ENCODE results near the gene SPACA7.

SPACA7 gene

GRCh38 chr13:112455476-112456059, 79.4 kb downstream of the SPACA7 start:
- no peak for DNase-seq
- Histone ChIP-seq H3K4me3 (ENCODE audit: low read depth, low read length) (no peak overlapping the region), H3K4me1 (ENCODE audit: control insufficient read depth in 1 of 2, insufficient read depth in 2 of 2, low read length in 2 of 2) (no peaks in the 10 kb centered on the region), H3K27ac (ENCODE audit: low read depth, low read length) (no peak overlapping the region), H3K9ac (ENCODE audit: low read length) (no peak overlapping the region), H4K12ac (ENCODE audit: low read depth, low read length) (no peak overlapping the region), H3K4me2 (ENCODE audit: low read length) (no peak overlapping the region), H3K9me3 (ENCODE audit: insufficient read depth, low read depth, low read length) (no peaks in the 10 kb centered on the region), H3K36me3 (ENCODE audit: control insufficient read depth in 1 of 2, insufficient read depth in 2 of 2, low read length in 2 of 2) (no peaks in the 10 kb centered on the region), H2AFZ (ENCODE audit: insufficient read depth, low read length, poor library complexity) (no peak overlapping the region), H3K79me2 (ENCODE audit: control insufficient read depth, insufficient read depth, low read length, poor library complexity) (no peaks in the 10 kb centered on the region), H3K14ac (ENCODE audit: low read length) (no peak overlapping the region), H3K4ac (ENCODE audit: low read depth, low read length) (no peak overlapping the region), H4K91ac (ENCODE audit: low read depth, low read length) (no peak overlapping the region), H3K23ac (ENCODE audit: low read length) (no peak overlapping the region), H3K27me3 (ENCODE audit: insufficient read depth, low read length) (no peaks in the 10 kb centered on the region), H3K79me1 (ENCODE audit: low read length) (no peaks in the 10 kb centered on the region), H2BK120ac (ENCODE audit: insufficient read depth, low read length, poor library complexity) (no peak overlapping the region), H3K18ac (ENCODE audit: low read length) (no peak overlapping the region), H2AK5ac (ENCODE audit: low read length) (no peak overlapping the region), H2BK5ac (ENCODE audit: low read depth, low read length, poor library complexity) (no peak overlapping the region), H4K8ac (ENCODE audit: low read depth, low read length) (no peak overlapping the region), H2BK12ac (ENCODE audit: low read length) (no peak overlapping the region)
- WGBS (ENCODE audit: extremely low coverage, insufficient coverage, insufficient read length) = no CpG with 5 or more reads among the region's 17 CpGs

- no peak overlapping the region for H2BK5ac ChIP-seq (ENCODE audit: low read depth, low read length, poor library complexity)
- H3K4me1 ChIP-seq (ENCODE audit: control insufficient read depth in 1 of 2, insufficient read depth in 2 of 2, low read length in 2 of 2) = no peaks in the 10 kb centered on the region
- no peak overlapping the region for H3K23ac ChIP-seq (ENCODE audit: low read length)
- H3K27ac ChIP-seq (ENCODE audit: low read depth, low read length) = no peak overlapping the region
- no peaks in the 10 kb centered on the region for H3K79me1 ChIP-seq (ENCODE audit: low read length)
- no peak overlapping the region for H2BK120ac ChIP-seq (ENCODE audit: insufficient read depth, low read length, poor library complexity)
- no peak overlapping the region for H2AFZ ChIP-seq (ENCODE audit: insufficient read depth, low read length, poor library complexity)
- H3K4me2 ChIP-seq (ENCODE audit: low read length) = no peak overlapping the region
- no peak for DNase-seq
- no peak overlapping the region for H4K12ac ChIP-seq (ENCODE audit: low read depth, low read length)
- no peaks in the 10 kb centered on the region for H3K79me2 ChIP-seq (ENCODE audit: control insufficient read depth, insufficient read depth, low read length, poor library complexity)
- H3K36me3 ChIP-seq (ENCODE audit: control insufficient read depth in 1 of 2, insufficient read depth in 2 of 2, low read length in 2 of 2) = no peaks in the 10 kb centered on the region
- H2AK5ac ChIP-seq (ENCODE audit: low read length) = no peak overlapping the region
- no peak overlapping the region for H3K14ac ChIP-seq (ENCODE audit: low read length)
- H4K8ac ChIP-seq (ENCODE audit: low read depth, low read length) = no peak overlapping the region
- peaks cover under 1% of the 10 kb centered on the region for H3K9me3 ChIP-seq (ENCODE audit: insufficient read depth, low read depth, low read length)
- H4K91ac ChIP-seq (ENCODE audit: low read depth, low read length) = no peak overlapping the region
- H3K9ac ChIP-seq (ENCODE audit: low read length) = no peak overlapping the region
- no peak overlapping the region for H3K4me3 ChIP-seq (ENCODE audit: low read depth, low read length)
- no peaks in the 10 kb centered on the region for H3K27me3 ChIP-seq (ENCODE audit: insufficient read depth, low read length)
- no peak overlapping the region for H3K18ac ChIP-seq (ENCODE audit: low read length)
- H2BK12ac ChIP-seq (ENCODE audit: low read length) = no peak overlapping the region
- WGBS (ENCODE audit: extremely low coverage, insufficient coverage, insufficient read length) = no CpG with 5 or more reads among the region's 22 CpGs
- no peak overlapping the region for H3K4ac ChIP-seq (ENCODE audit: low read depth, low read length)
These were observed 80.2 kb downstream of the SPACA7 start for GRCh38 chr13:112456138-112457056.

GRCh38 chr13:112457081-112457480, 80.9 kb downstream of the SPACA7 start:
- Histone ChIP-seq H2AK5ac (ENCODE audit: low read length) (no peak overlapping the region), H3K4me2 (ENCODE audit: low read length) (no peak overlapping the region), H4K91ac (ENCODE audit: low read depth, low read length) (no peak overlapping the region), H3K4ac (ENCODE audit: low read depth, low read length) (no peak overlapping the region), H2BK5ac (ENCODE audit: low read depth, low read length, poor library complexity) (no peak overlapping the region), H3K14ac (ENCODE audit: low read length) (no peak overlapping the region), H2AFZ (ENCODE audit: insufficient read depth, low read length, poor library complexity) (no peak overlapping the region), H3K9me3 (ENCODE audit: insufficient read depth, low read depth, low read length) (peaks cover 4% of the 10 kb centered on the region), H3K79me2 (ENCODE audit: control insufficient read depth, insufficient read depth, low read length, poor library complexity) (no peaks in the 10 kb centered on the region), H3K27me3 (ENCODE audit: insufficient read depth, low read length) (no peaks in the 10 kb centered on the region), H4K8ac (ENCODE audit: low read depth, low read length) (no peak overlapping the region), H3K27ac (ENCODE audit: low read depth, low read length) (no peak overlapping the region), H3K4me3 (ENCODE audit: low read depth, low read length) (no peak overlapping the region), H3K79me1 (ENCODE audit: low read length) (no peaks in the 10 kb centered on the region), H4K12ac (ENCODE audit: low read depth, low read length) (no peak overlapping the region), H2BK120ac (ENCODE audit: insufficient read depth, low read length, poor library complexity) (no peak overlapping the region), H3K4me1 (ENCODE audit: control insufficient read depth in 1 of 2, insufficient read depth in 2 of 2, low read length in 2 of 2) (no peaks in the 10 kb centered on the region), H3K36me3 (ENCODE audit: control insufficient read depth in 1 of 2, insufficient read depth in 2 of 2, low read length in 2 of 2) (no peaks in the 10 kb centered on the region), H3K18ac (ENCODE audit: low read length) (no peak overlapping the region), H3K9ac (ENCODE audit: low read length) (no peak overlapping the region), H2BK12ac (ENCODE audit: low read length) (no peak overlapping the region), H3K23ac (ENCODE audit: low read length) (no peak overlapping the region)
- no CpG with 5 or more reads among the region's 9 CpGs for WGBS (ENCODE audit: extremely low coverage, insufficient coverage, insufficient read length)
- no peak for DNase-seq

- no peak overlapping the region for H2BK12ac ChIP-seq (ENCODE audit: low read length)
- H2BK5ac ChIP-seq (ENCODE audit: low read depth, low read length, poor library complexity) = no peak overlapping the region
These were observed 81.3 kb downstream of the SPACA7 start for GRCh38 chr13:112457485-112457884.

More at GRCh38 chr13:112457485-112457884, 81.3 kb downstream of the SPACA7 start:
- H3K79me2 ChIP-seq (ENCODE audit: control insufficient read depth, insufficient read depth, low read length, poor library complexity) = no peaks in the 10 kb centered on the region
- no peak overlapping the region for H3K18ac ChIP-seq (ENCODE audit: low read length)
- H4K12ac ChIP-seq (ENCODE audit: low read depth, low read length) = no peak overlapping the region
- no peaks in the 10 kb centered on the region for H3K36me3 ChIP-seq (ENCODE audit: control insufficient read depth in 1 of 2, insufficient read depth in 2 of 2, low read length in 2 of 2)
- H3K4ac ChIP-seq (ENCODE audit: low read depth, low read length) = no peak overlapping the region
- no peaks in the 10 kb centered on the region for H3K4me1 ChIP-seq (ENCODE audit: control insufficient read depth in 1 of 2, insufficient read depth in 2 of 2, low read length in 2 of 2)
- no peak overlapping the region for H2BK120ac ChIP-seq (ENCODE audit: insufficient read depth, low read length, poor library complexity)
- H3K79me1 ChIP-seq (ENCODE audit: low read length) = no peaks in the 10 kb centered on the region
- H2AFZ ChIP-seq (ENCODE audit: insufficient read depth, low read length, poor library complexity) = no peak overlapping the region
- no peak overlapping the region for H3K27ac ChIP-seq (ENCODE audit: low read depth, low read length)
- no peaks in the 10 kb centered on the region for H3K27me3 ChIP-seq (ENCODE audit: insufficient read depth, low read length)
- WGBS (ENCODE audit: extremely low coverage, insufficient coverage, insufficient read length) = no CpG with 5 or more reads among the region's 13 CpGs
- H4K8ac ChIP-seq (ENCODE audit: low read depth, low read length) = no peak overlapping the region
- H3K9me3 ChIP-seq (ENCODE audit: insufficient read depth, low read depth, low read length) = peaks cover 4% of the 10 kb centered on the region
- no peak overlapping the region for H3K23ac ChIP-seq (ENCODE audit: low read length)
- peak in 1 of 2 donors; percentile 2 for DNase-seq
- H4K91ac ChIP-seq (ENCODE audit: low read depth, low read length) = no peak overlapping the region
- H3K4me2 ChIP-seq (ENCODE audit: low read length) = no peak overlapping the region
- H3K4me3 ChIP-seq (ENCODE audit: low read depth, low read length) = no peak overlapping the region
- no peak overlapping the region for H3K14ac ChIP-seq (ENCODE audit: low read length)
- H2AK5ac ChIP-seq (ENCODE audit: low read length) = no peak overlapping the region
- no peak overlapping the region for H3K9ac ChIP-seq (ENCODE audit: low read length)

Measured in trophoblast cell (in vitro differentiated cells and primary cell).